GM12891 (cell line): Measurements from ENCODE around the gene TSR3.
"Not testable (repeated sequence)": the region's sequence is repeated elsewhere in the genome, so short reads cannot be mapped to it uniquely, and the experiment has no call there.

Experiments used
- DNase-seq: peaks from one replicate; pipeline ENCODE4 v3.0.0; 2011; ENCODE audit warnings: low spot score; ENCODE audit not compliant: insufficient read length
- FAIRE-seq: peaks from 2 replicates; lab custom pipeline; 2011; peaks lifted over from hg19 to GRCh38; lab: Jason Lieb, UNC
- PAX5 ChIP-seq: IDR thresholded peaks from 2 replicates; pipeline ENCODE4 v1.6.1; 2011; ENCODE audit warnings: low read length, moderate library complexity, mild to moderate bottlenecking; ENCODE audit not compliant: insufficient read depth, severe bottlenecking
- POLR2A ChIP-seq: IDR thresholded peaks from 2 replicates; pipeline ENCODE4 v1.6.1; 2011; ENCODE audit warnings: low read depth, low read length, control low read depth
- POLR2AphosphoS5 ChIP-seq: IDR thresholded peaks from 2 replicates; pipeline ENCODE4 v1.6.1; 2011; ENCODE audit warnings: low read depth, low read length, control low read depth
- POU2F2 ChIP-seq: IDR thresholded peaks from 2 replicates; pipeline ENCODE4 v1.6.1; 2011; ENCODE audit warnings: low read depth, mild to moderate bottlenecking, control low read depth, low read length, moderate library complexity
- SPI1 ChIP-seq: IDR thresholded peaks from 2 replicates; pipeline ENCODE4 v1.6.1; 2011; ENCODE audit warnings: low read depth, low read length, control low read depth
- TAF1 ChIP-seq: IDR thresholded peaks from 2 replicates; pipeline ENCODE4 v1.6.1; 2011; ENCODE audit warnings: low read depth, low read length, control low read depth

The TSR3 gene

GRCh38 chr16:1335211-1335971 lies 16.3 kb downstream of the TSR3 start:
- FAIRE-seq (no peak), DNase-seq (no peak)
- TF ChIP-seq TAF1 = no peak
- TF ChIP-seq POLR2AphosphoS5 = no peak
- TF ChIP-seq POLR2A = no peak
- no peak for TF ChIP-seq SPI1
- no peak for TF ChIP-seq PAX5
- TF ChIP-seq POU2F2 = no peak

DNA sequence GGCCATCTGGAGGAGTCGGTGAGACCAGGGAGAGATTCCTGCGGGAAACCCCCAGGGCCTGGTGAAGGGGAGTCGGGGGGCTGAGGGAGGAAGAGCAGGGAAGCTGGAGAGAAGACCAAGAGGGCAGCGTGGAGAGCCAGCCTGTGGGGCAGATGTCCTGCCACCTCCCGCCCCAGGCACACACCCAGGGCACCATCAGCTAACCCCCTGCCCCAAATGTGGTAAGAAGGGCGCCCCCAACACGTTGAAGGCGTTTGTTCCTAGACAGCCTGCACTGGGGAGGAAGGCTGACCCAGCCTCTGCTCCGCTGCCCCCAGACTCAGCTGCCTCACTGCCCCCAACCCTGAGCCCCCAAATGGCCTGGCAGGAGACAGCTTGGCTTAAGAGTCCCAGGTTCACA lies 16.9 kb downstream of the TSR3 start:
- DNase-seq (no peak), FAIRE-seq (no peak)
- TF ChIP-seq TAF1 = no peak
- no peak for TF ChIP-seq SPI1
- no peak for TF ChIP-seq POU2F2

GRCh38 chr16:1333854-1334700 lies 17.6 kb downstream of the TSR3 start:
- FAIRE-seq (no peak), DNase-seq (no peak)
- TF ChIP-seq POU2F2 = no peak
- TF ChIP-seq TAF1 = no peak
- no peak for TF ChIP-seq PAX5
- TF ChIP-seq POLR2A = no peak
- TF ChIP-seq POLR2AphosphoS5 = no peak
- TF ChIP-seq SPI1 = no peak

GRCh38 chr16:1333149-1333812 lies 18.4 kb downstream of the TSR3 start, which contains the start of gene BAIAP3:
TSS of gene BAIAP3 (plus strand) at chr16:1333645. CDS start at chr16:1338550, 4,905 bp downstream.
- FAIRE-seq (peak; percentile 45), DNase-seq (peak; percentile 69)
- TF ChIP-seq POU2F2 (no peak), TAF1 (no peak), POLR2AphosphoS5 (no peak), PAX5 (no peak)

GRCh38 chr16:1332618-1333148 lies 19.0 kb downstream of the TSR3 start:
- no peak for FAIRE-seq
- no peak for TF ChIP-seq TAF1
- no peak for TF ChIP-seq POU2F2
- TF ChIP-seq PAX5 = no peak
- no peak for TF ChIP-seq POLR2AphosphoS5
- TF ChIP-seq SPI1 = no peak
- TF ChIP-seq POLR2A = no peak
- DNase-seq = no peak

- DNase-seq (peak; percentile 92), FAIRE-seq (peak; percentile 93)
- no peak for TF ChIP-seq TAF1
- peak; percentile 37 for TF ChIP-seq SPI1
Observed at GRCh38 chr16:1331712-1332617, 19.7 kb downstream of the TSR3 start.

- no peak for TF ChIP-seq POLR2AphosphoS5
- no peak for TF ChIP-seq PAX5
- TF ChIP-seq POLR2A = no peak
- no peak for TF ChIP-seq TAF1
- TF ChIP-seq SPI1 = no peak
- TF ChIP-seq POU2F2 = no peak
- DNase-seq = no peak
Observed at GRCh38 chr16:1330931-1331711, 20.6 kb downstream of the TSR3 start.

DNA sequence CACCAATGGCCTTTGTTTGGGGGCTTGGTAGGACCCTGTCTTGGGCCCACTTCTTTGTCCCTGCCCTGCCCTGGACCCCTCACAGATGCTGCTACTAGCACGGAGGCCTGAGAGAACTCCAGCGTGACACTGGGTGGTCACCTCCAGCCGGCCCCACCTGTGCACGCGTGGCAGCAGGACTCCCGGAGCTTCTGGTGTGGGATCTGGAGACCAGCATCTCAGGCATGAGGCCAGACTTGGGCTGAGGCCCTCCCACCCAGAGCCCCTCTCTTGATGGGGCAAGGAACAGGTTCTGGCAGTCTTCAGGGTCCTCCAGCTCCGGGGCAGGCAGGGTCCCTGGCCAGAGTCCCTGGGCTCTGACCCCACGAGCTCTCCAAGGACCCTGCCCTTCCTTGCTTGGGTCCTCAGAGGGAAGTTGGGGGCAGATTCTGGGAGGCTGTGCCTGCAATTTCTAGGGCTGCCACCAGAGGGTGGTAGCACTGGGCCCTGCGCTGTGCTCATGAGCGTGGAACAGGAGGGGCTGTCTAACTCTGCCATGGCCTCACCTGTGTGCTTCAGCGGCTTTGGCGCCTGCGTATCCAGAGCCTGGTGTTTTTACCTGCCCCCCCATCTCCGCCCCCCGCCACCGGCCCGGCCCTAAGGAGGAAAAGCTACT lies 21.3 kb downstream of the TSR3 start:
- no peak for TF ChIP-seq SPI1
- TF ChIP-seq POLR2A = no peak
- TF ChIP-seq POLR2AphosphoS5 = no peak
- no peak for TF ChIP-seq PAX5
- no peak for TF ChIP-seq POU2F2
- no peak for TF ChIP-seq TAF1
- FAIRE-seq = no peak
- no peak for DNase-seq

More at GRCh38 chr16:1330931-1331711, 20.6 kb downstream of the TSR3 start:
- no peak for FAIRE-seq

DNA sequence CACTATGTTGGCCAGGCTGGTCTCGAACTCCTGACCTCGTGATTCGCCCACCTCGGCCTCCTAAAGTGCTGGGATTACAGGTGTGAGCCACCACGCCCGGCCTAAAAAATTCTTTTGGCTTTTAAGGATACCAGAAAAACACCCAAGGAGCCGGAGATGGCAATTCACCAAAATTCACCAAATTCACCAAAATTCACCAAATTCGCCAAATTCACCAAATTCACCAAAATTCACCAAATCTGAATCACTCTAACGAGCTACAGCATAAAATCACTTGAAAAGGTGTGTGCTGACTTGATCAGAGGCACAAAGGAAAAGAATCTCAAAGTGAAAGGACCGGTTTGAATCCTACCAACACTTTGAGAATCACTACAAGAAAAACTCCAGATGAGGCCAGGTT lies 22.7 kb downstream of the TSR3 start:
- not testable (repeated sequence) for DNase-seq, FAIRE-seq

GRCh38 chr16:1328136-1328535 lies 23.5 kb downstream of the TSR3 start:
- not testable (repeated sequence) for FAIRE-seq, DNase-seq
